Left colon (tissue), 2 donors: ENCODE results near the gene ZNF865. TPM values are rescaled to one million over a fixed set of nuclear protein-coding genes. Genes with fewer than 3 reads are reported as not detected.

Experiments used
- total RNA-seq, 2 donors: library from RNA; stranded (reverse); fragmentation: NEBNext Ultra II Directional; extraction: Animal tissue kit (Norgen Biotek cat#: 25700); gene quantifications; one replicate each; pipeline ENCODE4 v1.2.1, GENCODE V29; 2021
- donor health status: DM: no; HTN: no; CAD: no.
- donor health status: DM: yes; HTN: yes; CAD: no.

ZNF865 gene
- total RNA-seq, 2 donors from 2014 or later = 13.0 to 13.6 TPM

Other genes starting within 250 kb of the ZNF865 start
- not detected for gene GARIN5B, start 242.4 kb upstream of the ZNF865 start, total RNA-seq
- under 1 TPM; 0.31 to 0.46 TPM for gene IL11, start 235.2 kb upstream of the ZNF865 start, total RNA-seq
- not detected for gene TMEM190, start 228.8 kb upstream of the ZNF865 start, total RNA-seq
- 10 to 100 TPM; 83.4 to 89.4 TPM for gene TMEM238, start 221.4 kb upstream of the ZNF865 start, total RNA-seq
- 1,000 to 10,000 TPM; 1,151 to 1,179 TPM for gene RPL28, start 219.7 kb upstream of the ZNF865 start, total RNA-seq
- 10 to 100 TPM; 20.9 to 33.7 TPM for gene UBE2S, start 197.9 kb upstream of the ZNF865 start, total RNA-seq
- gene SHISA7, start 162.3 kb upstream of the ZNF865 start, total RNA-seq = not detected
- 100 to 1,000 TPM in 1 of 2 donors, 10 to 100 TPM in 1; 63.5 to 115 TPM for gene ISOC2, start 144.0 kb upstream of the ZNF865 start, total RNA-seq
- gene C19orf85, start 140.9 kb upstream of the ZNF865 start, total RNA-seq = not detected
- gene ZNF628, start 129.0 kb upstream of the ZNF865 start, total RNA-seq = 10 to 100 TPM in 1 of 2 donors, 1 to 10 TPM in 1; 8.0 to 10.3 TPM
- gene NAT14, start 120.5 kb upstream of the ZNF865 start, total RNA-seq = 1 to 10 TPM; 4.0 to 4.8 TPM
- 1 to 10 TPM; 2.6 to 5.8 TPM for gene SSC5D, start 117.2 kb upstream of the ZNF865 start, total RNA-seq
- gene SBK2, start 68.5 kb upstream of the ZNF865 start, total RNA-seq = not detected
- gene SBK3, start 60.1 kb upstream of the ZNF865 start, total RNA-seq = not detected
- gene ZNF579, start 24.8 kb upstream of the ZNF865 start, total RNA-seq = 1 to 10 TPM; 5.3 to 7.3 TPM
- 10 to 100 TPM; 14.7 to 15.5 TPM for gene FIZ1, start 6.1 kb upstream of the ZNF865 start, total RNA-seq
- 10 to 100 TPM; 26.6 to 36.4 TPM for gene ZNF524, start 5.4 kb upstream of the ZNF865 start, total RNA-seq
- 10 to 100 TPM in 1 of 2 donors, 1 to 10 TPM in 1; 8.6 to 11.6 TPM for gene ZNF784, start 18.9 kb downstream of the ZNF865 start, total RNA-seq
- gene ZNF580, start 35.4 kb downstream of the ZNF865 start, total RNA-seq = 10 to 100 TPM; 22.5 to 23.3 TPM
- 10 to 100 TPM; 15.2 to 18.7 TPM for gene ZNF581, start 38.0 kb downstream of the ZNF865 start, total RNA-seq
- gene CCDC106, start 42.6 kb downstream of the ZNF865 start, total RNA-seq = 1 to 10 TPM; 6.2 to 6.7 TPM
- gene U2AF2, start 49.4 kb downstream of the ZNF865 start, total RNA-seq = 100 to 1,000 TPM; 142 to 167 TPM
- 100 to 1,000 TPM; 235 to 239 TPM for gene EPN1, start 69.6 kb downstream of the ZNF865 start, total RNA-seq
- gene NLRP9, start 132.8 kb downstream of the ZNF865 start, total RNA-seq = not detected
- gene RFPL4A, start 153.4 kb downstream of the ZNF865 start, total RNA-seq = not detected
- not detected for gene RFPL4AL1, start 163.5 kb downstream of the ZNF865 start, total RNA-seq
- under 1 TPM; 0.11 to 0.12 TPM for gene NLRP11, start 226.4 kb downstream of the ZNF865 start, total RNA-seq
- gene NLRP4, start 230.9 kb downstream of the ZNF865 start, total RNA-seq = not detected